ENCODE data around the gene ABI3. TPM values are rescaled to one million over a fixed set of nuclear protein-coding genes. Genes with fewer than 3 reads are reported as not detected.

Gene ABI3
- total RNA-seq, 1 experiment from 2014 or later: not detected

GRCh38 chr17:49241692-49242397 is 31.3 kb downstream of the ABI3 start:
- no peaks in the 10 kb centered on the region for H3K9me3 ChIP-seq (ENCODE audit: low read length)
- CTCF ChIA-PET: interaction anchor here (0.6 kb wide), 1 partner anchor 21 kb away, joined by 3 read pairs; no protein-coding TSS in a partner anchor
- ATAC-seq: no peak

GRCh38 chr17:49242813-49243212 is 32.3 kb downstream of the ABI3 start:
- DNase-seq (no peak), ATAC-seq (no peak)
- Histone ChIP-seq H3K4me1 (ENCODE audit: insufficient read depth, low read length) (no peaks in the 10 kb centered on the region), H3K27me3 (ENCODE audit: low read length) (no peaks in the 10 kb centered on the region), H3K9ac (ENCODE audit: low read length) (no peak overlapping the region), H4K20me1 (ENCODE audit: low read length) (no peaks in the 10 kb centered on the region), H3F3A (ENCODE audit: low read length, unreplicated experiment) (no peaks in the 10 kb centered on the region), H3K79me2 (ENCODE audit: low read length) (no peaks in the 10 kb centered on the region), H3K9me3 (ENCODE audit: low read length) (no peaks in the 10 kb centered on the region), H3K4me3 (ENCODE audit: low read length) (no peak overlapping the region), H3K36me3 (ENCODE audit: low read depth, low read length) (no peaks in the 10 kb centered on the region), H3K27ac (ENCODE audit: low read length) (no peak overlapping the region), H3K4me2 (ENCODE audit: low read length) (no peak overlapping the region), H3K9me2 (replicated peaks; ENCODE audit: low read length) (no peaks in the 10 kb centered on the region), H2AFZ (ENCODE audit: low read length) (no peak overlapping the region)
- BruUV-seq (replicated peaks): no TSS peak
- intact Hi-C loops (cut with micrococcal nuclease): no loop called here
- CTCF ChIA-PET: no interaction called here
- POLR2A ChIA-PET (ENCODE audit: unreplicated experiment): no interaction called here
- TF ChIP-seq EZH2 (IDR thresholded peaks at IDR 0.05; ENCODE audit: low read length, unreplicated experiment): no peak
- TF ChIP-seq EZH2phosphoT487 (IDR thresholded peaks at IDR 0.05; ENCODE audit: borderline replicate concordance, low read length): no peak
- no peak for TF ChIP-seq CTCF (conservative IDR thresholded peaks at IDR 0.05; ENCODE audit: low read depth, low read length)

More at GRCh38 chr17:49241692-49242397, 31.3 kb downstream of the ABI3 start:
- Histone ChIP-seq H3K4me1 (ENCODE audit: insufficient read depth, low read length) (no peaks in the 10 kb centered on the region), H2AFZ (ENCODE audit: low read length) (no peak overlapping the region), H3K9ac (ENCODE audit: low read length) (no peak overlapping the region), H3K79me2 (ENCODE audit: low read length) (no peaks in the 10 kb centered on the region), H3K4me3 (ENCODE audit: low read length) (no peak overlapping the region), H3K36me3 (ENCODE audit: low read depth, low read length) (no peaks in the 10 kb centered on the region), H3K9me2 (replicated peaks; ENCODE audit: low read length) (no peaks in the 10 kb centered on the region), H3K27ac (ENCODE audit: low read length) (no peak overlapping the region), H4K20me1 (ENCODE audit: low read length) (no peaks in the 10 kb centered on the region), H3K27me3 (ENCODE audit: low read length) (no peaks in the 10 kb centered on the region), H3F3A (ENCODE audit: low read length, unreplicated experiment) (no peaks in the 10 kb centered on the region), H3K4me2 (ENCODE audit: low read length) (no peak overlapping the region)
- TF ChIP-seq CTCF (conservative IDR thresholded peaks at IDR 0.05; ENCODE audit: low read depth, low read length) (no peak), EZH2 (IDR thresholded peaks at IDR 0.05; ENCODE audit: low read length, unreplicated experiment) (no peak), EZH2phosphoT487 (IDR thresholded peaks at IDR 0.05; ENCODE audit: borderline replicate concordance, low read length) (no peak)
- POLR2A ChIA-PET (ENCODE audit: unreplicated experiment): no interaction called here
- intact Hi-C loops (cut with micrococcal nuclease): no loop called here
- peak; percentile 1 for DNase-seq
- BruUV-seq (replicated peaks): no TSS peak

GRCh38 chr17:49244839-49245238 is 34.3 kb downstream of the ABI3 start:
- H3K4me2 ChIP-seq (ENCODE audit: low read length): no peak overlapping the region
- H2AFZ ChIP-seq (ENCODE audit: low read length): no peak overlapping the region
- DNase-seq: peak; percentile 1
- H3F3A ChIP-seq (ENCODE audit: low read length, unreplicated experiment): no peaks in the 10 kb centered on the region
- H4K20me1 ChIP-seq (ENCODE audit: low read length): no peaks in the 10 kb centered on the region
- H3K79me2 ChIP-seq (ENCODE audit: low read length): no peaks in the 10 kb centered on the region
- no peaks in the 10 kb centered on the region for H3K9me2 ChIP-seq (replicated peaks; ENCODE audit: low read length)
- H3K4me1 ChIP-seq (ENCODE audit: insufficient read depth, low read length): peaks cover 6% of the 10 kb centered on the region; the same call in 1 of the 2 replicates
- BruUV-seq (replicated peaks): no TSS peak
- no peaks in the 10 kb centered on the region for H3K36me3 ChIP-seq (ENCODE audit: low read depth, low read length)
- POLR2A ChIA-PET (ENCODE audit: unreplicated experiment): no interaction called here
- H3K9ac ChIP-seq (ENCODE audit: low read length): no peak overlapping the region
- ATAC-seq: no peak
- CTCF ChIA-PET: no interaction called here
- H3K9me3 ChIP-seq (ENCODE audit: low read length): no peaks in the 10 kb centered on the region
- H3K27ac ChIP-seq (ENCODE audit: low read length): no peak overlapping the region
- intact Hi-C loops (cut with micrococcal nuclease): no loop called here
- no peak overlapping the region for H3K4me3 ChIP-seq (ENCODE audit: low read length)
- TF ChIP-seq EZH2phosphoT487 (IDR thresholded peaks at IDR 0.05; ENCODE audit: borderline replicate concordance, low read length) (no peak), CTCF (conservative IDR thresholded peaks at IDR 0.05; ENCODE audit: low read depth, low read length) (no peak), EZH2 (IDR thresholded peaks at IDR 0.05; ENCODE audit: low read length, unreplicated experiment) (no peak)
- no peaks in the 10 kb centered on the region for H3K27me3 ChIP-seq (ENCODE audit: low read length)

Data from PC-3 (cell line).